HG03196 (cell line): ENCODE results near the gene AGR2.

Experiments used
- ATAC-seq: cut with Tn5 transposase; IDR thresholded peaks from one replicate; pipeline ENCODE4 v1.9.1; 2021; ENCODE audit not compliant: unreplicated experiment

The AGR2 gene

DNA sequence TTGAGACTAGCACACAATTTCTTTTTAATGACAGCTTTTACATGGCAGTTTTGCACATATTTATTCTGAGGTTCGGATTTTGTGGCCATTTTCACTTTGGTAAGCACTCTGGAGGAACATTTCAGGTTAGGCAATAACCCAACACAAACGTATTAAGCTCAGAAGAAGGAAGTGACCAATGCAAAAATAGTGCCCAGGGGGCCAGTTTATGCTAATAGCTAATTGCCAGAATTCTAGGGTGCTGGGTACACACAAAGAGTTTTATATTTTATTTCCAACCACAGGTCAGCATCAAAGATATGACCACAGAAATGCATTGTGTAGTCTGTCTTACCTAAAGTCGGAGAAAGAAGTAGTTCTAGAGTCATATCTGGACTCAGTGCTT lies 8.4 kb upstream of the AGR2 start:
- no peak for ATAC-seq

DNA sequence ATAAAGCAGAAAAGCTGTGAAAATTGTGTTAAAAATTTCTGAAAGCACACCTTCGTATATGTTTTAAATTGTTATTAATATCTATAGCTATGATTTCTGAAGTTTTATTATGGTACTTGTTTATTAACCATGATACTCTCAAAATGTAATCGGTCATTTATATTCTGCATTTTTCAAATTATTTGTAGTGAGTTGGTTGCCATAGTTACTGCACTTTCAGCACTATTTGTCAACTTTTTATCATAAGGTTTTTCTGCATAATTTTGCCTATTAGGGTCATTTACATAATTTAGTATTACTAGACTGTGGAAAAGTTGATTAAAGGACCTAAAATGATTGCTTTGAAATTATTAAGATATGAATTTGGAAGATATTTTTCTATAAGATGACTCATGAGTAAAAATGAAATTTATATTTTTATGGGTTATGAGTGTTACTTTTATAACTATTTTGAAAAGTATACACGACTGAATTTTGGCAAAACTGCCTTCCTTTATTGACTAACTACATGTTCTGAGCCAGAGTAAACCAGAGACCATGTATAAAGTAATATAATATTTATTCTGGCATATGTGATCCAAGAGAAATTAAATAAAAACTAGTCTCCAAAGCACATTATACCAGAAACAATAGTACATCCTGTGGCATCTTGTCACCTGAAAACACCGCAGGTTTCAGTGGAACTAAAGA lies 7.9 kb upstream of the AGR2 start:
- ATAC-seq, result no peak

DNA sequence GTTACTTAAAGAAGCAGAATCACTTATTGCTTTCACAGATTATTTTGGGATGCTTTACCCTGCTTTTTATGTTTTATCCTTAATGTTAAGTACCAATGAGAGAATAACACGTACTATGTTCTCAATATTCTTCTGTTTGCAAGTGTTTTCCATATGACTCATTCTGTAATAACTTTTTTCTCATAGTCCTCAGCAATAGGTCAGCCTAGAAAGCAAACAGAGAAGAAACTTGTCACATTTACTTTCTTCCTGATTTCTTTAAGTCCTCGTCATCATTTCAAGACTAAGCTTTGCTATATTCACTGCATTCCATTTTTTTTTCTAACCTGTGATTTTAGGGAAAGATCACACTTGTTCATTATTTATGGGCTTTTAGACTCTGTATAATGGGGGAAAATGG lies 6.8 kb upstream of the AGR2 start:
- no peak for ATAC-seq

DNA sequence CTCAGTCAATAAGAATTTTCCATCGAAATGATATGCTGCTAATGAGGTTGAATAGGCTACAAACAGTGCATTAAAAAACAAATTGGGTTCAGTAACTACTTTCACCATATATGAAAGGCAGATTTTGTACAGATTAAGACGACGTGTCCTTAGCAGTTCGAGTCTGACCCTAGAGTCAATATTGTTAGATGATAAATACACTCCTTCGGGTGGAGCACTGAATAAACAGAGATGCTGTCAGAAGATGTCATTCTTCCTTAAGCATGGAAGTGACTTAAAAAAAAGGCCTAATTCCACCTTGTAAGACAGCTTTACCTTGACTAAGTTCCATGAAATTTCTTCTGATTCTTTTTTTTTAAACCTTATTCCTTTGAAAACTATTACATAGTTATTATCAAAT lies 5.8 kb upstream of the AGR2 start:
- ATAC-seq, result no peak

DNA sequence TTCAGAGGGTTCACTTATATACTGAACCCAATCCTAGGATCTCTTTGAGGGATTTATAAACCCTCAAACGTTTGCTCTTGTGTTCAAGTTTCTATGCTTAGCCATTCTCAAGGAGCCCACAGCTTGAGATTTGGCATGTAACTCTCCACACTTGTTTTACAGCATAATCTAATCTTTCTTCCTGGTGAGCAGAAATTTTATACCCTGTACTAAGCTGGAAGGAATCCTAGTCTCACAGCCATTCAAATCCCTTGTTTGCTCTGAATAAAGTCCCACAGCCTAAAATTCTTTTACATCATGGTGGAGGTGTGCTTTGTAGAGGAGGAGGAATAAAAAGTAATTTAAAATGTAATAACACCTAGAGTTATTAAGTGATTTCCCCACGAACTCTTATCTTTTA lies 5.3 kb upstream of the AGR2 start:
- ATAC-seq, result no peak

DNA sequence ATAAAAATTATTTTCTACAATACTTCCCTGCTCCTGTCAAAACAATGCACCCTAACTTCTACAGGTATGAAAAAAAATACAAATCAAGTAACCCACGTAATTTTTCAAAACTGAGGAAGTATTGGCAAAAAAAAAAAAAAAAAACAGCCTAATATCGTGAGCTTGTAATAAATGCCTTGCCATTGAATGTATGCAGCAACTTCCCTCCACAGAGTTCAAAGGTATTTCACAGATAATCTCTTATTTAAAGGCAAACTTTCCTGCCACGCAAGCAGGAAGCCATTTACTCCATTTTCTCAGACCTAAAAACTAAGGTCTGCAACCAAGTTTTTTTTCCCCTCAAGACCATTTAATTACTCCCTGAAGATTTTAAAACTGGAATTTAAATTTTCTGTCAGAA lies 642 bp upstream of the AGR2 start:
- no peak for ATAC-seq

DNA sequence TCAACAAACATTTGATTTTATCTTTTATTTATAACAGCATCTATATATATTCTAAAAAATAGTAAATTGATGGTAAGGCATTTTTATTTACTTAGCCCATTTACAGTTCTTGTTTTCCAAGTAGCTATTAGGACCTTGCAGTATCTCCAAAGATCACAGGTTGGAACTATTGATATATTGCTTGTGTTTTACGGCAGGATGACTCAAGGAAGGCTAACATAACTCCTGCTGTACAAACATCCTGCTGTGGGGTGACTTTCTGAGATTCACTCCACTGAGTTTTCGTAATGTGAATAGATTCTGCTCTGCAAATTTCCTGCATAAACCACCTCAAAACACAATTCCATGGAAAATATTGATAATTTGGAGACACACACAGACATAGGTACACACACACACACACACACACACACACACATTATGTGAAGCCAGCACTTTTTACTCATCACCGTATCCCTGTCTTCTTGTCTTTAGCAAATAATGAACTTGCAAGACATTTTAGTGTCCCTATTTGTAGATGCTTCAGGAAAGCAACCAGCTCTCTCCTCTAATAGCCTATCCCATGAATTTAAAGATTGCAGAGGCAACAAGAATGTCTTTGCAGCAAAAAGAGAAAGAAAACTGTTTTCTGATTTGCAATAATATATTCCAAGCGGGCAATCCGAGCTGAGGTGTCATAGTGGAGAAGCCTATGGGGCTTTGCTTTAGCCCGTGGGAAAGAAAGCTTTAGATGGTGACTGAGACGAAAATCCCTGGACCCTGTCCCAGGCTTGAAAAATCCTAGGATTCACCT lies 722 bp downstream of the AGR2 start:
- ATAC-seq, result no peak

DNA sequence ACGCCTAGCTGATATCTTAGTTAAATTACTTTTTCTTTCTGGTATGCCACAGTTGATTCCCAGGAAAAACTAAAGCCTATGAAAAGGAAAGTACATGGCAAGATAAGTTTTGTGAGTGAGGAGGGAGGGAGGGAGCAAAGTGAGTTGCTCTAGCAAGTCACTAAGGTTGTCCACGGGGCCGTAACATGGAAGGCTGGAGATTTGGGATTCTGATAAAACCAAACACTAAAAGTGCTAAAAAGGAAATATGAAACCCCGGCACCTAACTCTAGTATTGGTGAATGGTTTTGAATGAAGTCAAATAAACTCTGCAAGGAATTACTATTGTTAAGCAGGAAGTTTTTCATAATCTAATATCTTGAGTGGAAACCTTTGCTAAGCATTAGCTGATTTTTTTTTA lies 1.7 kb downstream of the AGR2 start:
- no peak for ATAC-seq

DNA sequence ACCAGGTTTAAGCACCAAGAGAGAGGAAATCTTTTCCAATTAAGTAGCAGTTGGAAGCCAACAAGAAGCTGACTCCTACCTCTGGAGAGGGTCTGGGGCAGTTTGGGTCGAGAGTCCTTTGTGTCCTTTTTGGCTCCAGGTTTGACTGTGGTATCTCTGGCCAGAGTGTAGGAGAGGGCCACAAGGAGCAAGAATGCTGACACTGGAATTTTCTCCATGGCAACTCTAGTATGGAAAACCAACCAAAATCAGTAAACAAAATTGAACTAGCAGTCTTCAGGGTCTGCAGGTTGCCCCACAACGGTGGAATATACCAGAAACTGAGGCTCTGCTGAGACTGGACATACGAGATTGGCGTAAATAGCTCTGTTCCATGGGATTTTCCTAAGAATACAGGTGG lies 3.2 kb downstream of the AGR2 start:
- no peak for ATAC-seq

DNA sequence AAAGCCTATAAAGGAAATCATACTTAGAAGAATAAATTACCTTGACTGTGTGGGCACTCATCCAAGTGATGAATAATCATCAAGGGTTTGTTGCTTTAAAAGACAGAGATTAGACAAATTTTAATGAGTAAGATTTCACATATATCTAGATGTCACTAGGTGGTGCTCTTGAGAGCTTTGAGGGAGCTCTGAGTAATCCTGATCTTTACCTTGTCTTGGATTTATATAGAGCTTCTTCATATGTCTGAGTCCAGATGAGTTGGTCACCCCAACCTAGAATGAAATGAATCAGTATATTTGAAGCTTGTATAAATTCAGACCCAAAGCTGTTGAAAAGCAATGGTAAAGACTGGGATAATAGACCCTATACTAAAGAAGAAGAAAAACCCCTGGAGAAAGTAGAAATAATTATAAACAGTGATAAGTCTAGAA lies 3.7 kb downstream of the AGR2 start:
- ATAC-seq, result no peak

DNA sequence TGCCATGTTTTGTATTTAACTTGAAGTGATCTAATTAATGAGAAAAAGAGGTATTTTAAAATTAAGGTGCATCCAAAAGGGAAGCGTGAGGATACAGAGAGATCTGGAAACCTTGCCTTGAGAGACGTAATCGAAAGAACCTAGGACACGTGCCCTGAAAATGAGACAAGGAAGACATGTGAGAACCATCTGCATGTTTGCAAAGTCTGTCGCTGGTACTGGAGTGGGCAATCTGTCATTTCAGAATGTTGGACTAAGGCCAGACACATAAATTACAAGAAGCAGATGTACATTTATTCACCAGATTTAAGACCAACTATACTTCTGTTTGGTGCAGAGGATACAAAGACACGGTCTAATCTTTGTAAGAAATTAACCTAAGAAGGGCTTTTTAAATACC lies 9.2 kb downstream of the AGR2 start:
- ATAC-seq, result no peak

DNA sequence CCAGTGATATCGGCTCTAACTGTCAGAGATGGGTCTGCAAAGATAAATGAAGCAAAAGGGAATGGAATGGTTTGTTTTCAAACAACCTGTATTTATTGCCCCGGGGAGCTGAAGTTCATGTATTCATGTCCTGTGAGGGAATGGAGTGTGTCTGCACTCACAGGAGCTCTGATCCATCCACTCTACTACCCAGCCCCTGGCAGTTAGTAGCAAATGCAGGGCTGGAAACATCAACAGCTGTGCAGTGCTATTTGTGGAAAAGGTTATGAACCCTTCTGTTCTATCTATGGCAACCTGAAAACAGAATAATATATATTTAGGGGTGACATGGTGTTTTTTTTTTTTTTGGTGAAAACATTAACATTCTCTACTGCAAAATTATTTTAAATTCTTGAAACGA lies 9.8 kb downstream of the AGR2 start:
- ATAC-seq, result no peak

DNA sequence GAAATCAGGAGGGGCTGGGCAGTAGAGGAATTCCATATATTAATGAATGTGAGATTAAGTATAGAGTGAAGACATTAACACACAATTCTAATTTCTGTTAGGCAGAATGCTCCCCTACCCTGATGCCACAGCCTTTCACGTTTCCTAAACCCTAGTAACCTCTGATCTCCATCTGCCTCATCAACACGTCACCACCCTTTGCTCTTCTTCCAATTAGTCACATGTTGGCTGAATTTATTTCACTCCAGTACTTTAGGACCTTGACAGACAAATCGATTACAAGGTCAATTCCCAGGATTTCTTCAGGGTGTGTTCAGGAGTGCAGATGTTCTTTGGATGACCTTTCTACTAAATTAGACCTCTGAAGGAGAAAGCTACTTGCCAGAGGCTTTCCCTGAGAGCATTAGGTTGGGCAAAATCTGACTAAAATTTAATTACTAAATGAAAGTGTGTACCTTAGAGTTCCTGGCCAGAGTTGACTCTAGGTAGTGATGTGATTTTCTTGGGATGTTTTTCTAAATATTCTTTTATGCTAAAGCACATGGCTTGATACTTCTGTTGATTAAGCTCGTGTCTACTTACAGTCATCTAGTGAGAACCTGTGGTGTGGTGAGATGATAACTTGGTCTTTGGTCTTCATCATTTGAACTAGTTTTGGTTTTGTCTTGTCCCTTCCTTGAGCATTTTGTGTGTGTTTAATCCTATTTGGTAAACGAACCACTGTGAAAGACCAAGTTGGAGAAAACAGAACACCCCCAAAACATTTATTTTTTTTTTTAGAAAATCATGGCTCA lies 12.7 kb downstream of the AGR2 start:
- ATAC-seq, result no peak

DNA sequence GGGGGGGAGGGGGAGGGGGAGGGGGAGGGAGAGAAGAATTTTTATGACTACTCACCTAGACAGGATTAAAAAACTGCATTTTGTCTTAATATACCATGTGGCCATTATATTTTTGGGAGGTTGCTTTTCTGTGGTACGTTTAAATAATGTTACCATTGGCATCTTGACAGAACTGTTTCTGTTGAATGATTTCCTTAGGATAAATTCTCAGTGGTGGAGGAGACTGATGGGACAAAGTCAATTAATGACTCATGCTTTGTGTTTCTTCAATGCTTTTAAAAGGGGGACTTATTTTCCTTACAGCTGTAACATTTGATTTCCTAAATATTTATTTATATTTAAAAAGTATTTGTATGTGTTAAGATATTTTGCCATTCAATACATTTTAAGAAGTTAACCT lies 13.7 kb downstream of the AGR2 start:
- ATAC-seq, result no peak

DNA sequence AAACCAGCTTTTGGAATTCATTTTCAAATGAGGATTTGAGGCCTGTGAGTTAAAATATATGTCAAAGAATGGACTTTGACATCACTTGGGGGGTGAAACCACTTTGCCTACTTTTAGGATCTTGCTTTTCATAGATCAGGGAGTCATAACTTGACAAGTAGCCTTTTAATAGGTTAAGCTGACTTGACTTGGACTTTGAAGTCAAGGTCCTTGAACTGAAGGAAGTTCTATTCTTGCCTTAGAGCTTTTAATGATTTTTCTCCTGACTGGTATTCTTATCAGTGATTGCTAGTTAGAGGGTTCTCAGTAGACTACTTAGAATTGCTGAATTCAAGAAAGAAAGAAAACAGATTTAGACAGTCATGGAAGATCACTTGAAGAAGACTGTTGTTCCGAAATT lies 17.7 kb downstream of the AGR2 start:
- ATAC-seq, result no peak

DNA sequence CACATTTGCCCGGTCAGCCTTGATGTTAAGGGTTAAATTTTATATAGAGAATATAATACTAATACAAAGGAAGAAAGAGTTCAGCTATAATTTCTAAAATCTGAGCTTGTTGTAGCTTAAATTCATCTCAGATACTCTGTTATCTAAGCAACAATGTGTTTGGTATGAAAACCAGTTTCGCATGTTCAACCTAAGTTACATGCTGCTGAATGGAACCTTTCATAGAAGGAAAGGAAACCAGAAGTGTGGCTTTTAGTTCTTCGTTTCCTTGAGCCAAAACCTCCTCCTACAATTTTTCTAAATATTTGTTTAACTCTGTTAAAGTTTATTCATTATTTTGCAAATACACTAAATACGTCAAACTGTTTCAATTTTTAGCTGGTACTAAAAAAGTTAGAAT lies 18.5 kb downstream of the AGR2 start:
- no peak for ATAC-seq

DNA sequence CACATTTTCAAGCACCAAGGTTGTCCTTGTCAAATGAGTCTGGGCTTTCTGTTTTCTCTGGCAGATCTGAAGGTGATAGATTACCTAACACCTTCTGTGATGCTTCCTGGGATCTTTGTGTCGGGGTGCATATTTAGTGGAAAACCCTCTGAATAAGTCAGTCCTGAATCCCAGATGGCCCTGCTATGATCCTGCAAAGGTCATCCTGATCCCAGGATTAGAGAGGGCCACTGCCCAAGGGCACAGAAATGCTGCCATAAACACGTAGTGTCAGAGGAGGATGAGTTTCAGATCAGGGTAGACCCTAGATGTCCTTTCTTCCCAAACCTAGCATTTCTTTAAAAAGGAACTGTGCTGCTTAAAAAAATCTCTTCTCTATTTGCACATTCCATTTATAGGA lies 19.0 kb downstream of the AGR2 start:
- ATAC-seq, result no peak

DNA sequence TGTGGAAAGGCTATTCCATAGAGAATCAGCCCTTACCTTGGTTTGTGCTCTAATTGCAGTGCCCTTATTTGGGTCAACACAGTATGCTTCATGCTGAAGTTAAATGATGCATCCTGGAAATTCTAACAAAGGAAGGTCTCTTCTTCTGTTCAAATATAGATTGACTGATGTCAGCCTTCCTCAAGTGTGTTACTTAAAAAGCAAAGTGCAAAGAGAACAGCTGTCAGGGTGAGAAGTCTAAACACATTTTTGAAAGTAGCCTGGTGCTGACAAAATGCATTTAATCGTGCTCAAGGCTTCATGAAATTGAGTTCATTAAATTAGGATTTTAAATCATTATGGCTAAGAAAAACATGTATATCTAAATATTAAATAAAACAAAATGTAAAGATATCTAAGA lies 19.5 kb downstream of the AGR2 start:
- ATAC-seq, result no peak

DNA sequence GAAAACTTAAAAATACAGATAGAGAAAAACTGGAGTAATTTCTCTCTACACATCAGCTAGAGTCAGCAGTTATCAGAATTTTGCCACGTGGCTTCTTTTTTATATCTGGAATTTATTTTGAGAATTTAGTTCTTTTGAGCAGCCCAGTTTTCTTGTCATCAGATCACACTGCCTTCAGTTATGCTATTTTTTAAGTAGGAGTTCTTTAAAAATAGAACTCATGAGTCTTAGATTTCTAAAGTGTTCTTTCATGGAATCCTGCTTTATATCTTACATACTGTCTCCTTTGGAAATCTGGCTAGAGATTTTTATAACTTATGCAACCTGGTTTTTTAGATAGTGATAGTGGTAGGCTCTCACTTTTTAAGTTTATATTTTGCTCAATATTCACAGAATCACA lies 24.2 kb downstream of the AGR2 start:
- no peak for ATAC-seq

DNA sequence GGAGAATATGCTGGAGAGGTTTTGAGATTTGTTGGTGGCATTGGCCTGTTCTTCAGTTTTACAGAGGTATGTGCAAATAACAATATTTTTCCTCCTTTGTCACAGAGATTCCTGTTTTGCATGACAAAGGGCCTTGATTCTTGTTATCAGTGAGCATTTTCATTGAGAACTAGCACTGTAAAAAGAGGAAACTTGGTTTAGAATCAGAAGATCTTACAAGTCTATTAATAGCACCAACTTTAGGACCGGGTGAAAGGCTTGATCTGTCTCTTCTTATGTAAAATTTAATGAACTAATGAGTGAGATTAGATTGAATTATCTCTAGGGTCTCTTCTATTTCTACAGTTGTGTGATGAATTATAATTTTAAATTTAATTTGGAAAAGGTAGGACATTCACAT lies 25.7 kb downstream of the AGR2 start:
- no peak for ATAC-seq

DNA sequence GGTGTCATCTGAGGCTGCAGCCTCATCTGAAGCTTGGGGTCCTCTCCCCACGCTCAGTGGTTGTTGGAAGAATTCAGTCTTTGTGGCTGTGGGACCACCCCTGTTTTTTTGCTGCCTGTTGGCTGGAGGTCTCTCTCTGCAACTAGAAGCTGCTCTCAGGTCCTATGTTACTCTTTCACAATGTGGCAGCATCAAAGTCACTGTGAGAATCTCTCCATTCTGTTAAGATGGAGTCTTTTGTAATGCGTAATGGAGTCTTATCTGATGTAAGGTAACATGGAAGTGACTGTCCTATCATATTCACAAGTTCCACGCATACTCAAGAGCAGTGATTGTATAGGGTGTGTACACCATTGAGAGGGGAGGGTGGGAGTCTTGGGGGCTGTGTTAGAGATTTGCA lies 26.3 kb downstream of the AGR2 start:
- no peak for ATAC-seq

DNA sequence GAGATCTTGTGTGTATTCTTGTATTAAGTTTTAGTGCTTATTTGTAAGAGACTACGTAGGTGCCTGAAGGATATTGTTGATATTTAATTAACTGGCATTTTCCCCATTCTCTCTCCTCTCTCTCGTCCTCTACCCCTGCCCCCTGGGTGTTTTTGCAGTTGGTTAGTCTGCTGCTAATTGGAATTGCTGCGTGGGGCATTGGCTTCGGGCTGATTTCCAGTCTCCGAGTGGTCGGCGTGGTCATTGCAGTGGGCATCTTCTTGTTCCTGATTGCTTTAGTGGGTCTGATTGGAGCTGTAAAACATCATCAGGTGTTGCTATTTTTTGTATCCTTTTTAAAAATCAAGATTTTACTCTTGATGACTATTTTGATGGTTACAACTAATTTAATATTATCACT lies 28.7 kb downstream of the AGR2 start:
- ATAC-seq, result no peak
